Endothelial cell of umbilical vein (primary cell): ENCODE data around the gene LILRA6. TPM values are rescaled to one million over a fixed set of nuclear protein-coding genes. Genes with fewer than 3 reads are reported as not detected.

Experiments
- BruUV-seq: library from RNA; stranded (reverse); fragments of 400-500 nt; replicated peaks from 2 replicates; lab custom pipeline; 2021; lab: Mats Ljungman, UMichigan
- CTCF ChIA-PET: fragments of 300-600, 350-600 bp; sonication (Branson Sonifier 250); formaldehyde crosslinking; loops from one replicate; lab custom pipeline; 2021; ENCODE audit warnings: antibody characterized with exemption, inconsistent platforms; lab: Charles Lee
- POLR2A ChIA-PET: fragments of 300-600, 350-600 bp; sonication (Branson Sonifier 250); formaldehyde crosslinking; loops from one replicate; lab custom pipeline; 2021; ENCODE audit warnings: antibody characterized with exemption, inconsistent platforms; lab: Charles Lee
- DNase-seq: peaks from one replicate; pipeline ENCODE4 v3.0.0-alpha.2; 2011; ENCODE audit warnings: low read depth, low spot score
- FAIRE-seq: peaks from 2 replicates; lab custom pipeline; 2011; peaks lifted over from hg19 to GRCh38; lab: Jason Lieb, UNC
- H2AFZ ChIP-seq: 2 replicates; pipeline ENCODE4 v1.6.0; 2012; ENCODE audit warnings: low read depth, low read length, control low read depth, inconsistent platforms
- H3K27ac ChIP-seq: 2 replicates; pipeline ENCODE4 v1.5.1; 2011; ENCODE audit warnings: low read depth, mild to moderate bottlenecking, control low read depth, low read length, moderate library complexity; ENCODE audit not compliant: insufficient read depth
- H3K27me3 ChIP-seq, 2 experiments: 2 replicates each; pipeline versions ENCODE4 v1.6.0 to v1.6.1; 2011; ENCODE audit warnings: low read length in 2 of 2, mixed read lengths in 1 of 2; ENCODE audit not compliant: control insufficient read depth in 2 of 2, insufficient read depth in 2 of 2
- H3K36me3 ChIP-seq, 2 experiments: 2 replicates in 1 of 2; 3 replicates in 1 of 2; pipeline ENCODE4 v1.5.1; 2011; ENCODE audit warnings: low read length in 2 of 2, mild to moderate bottlenecking in 1 of 2, moderate library complexity in 1 of 2; ENCODE audit not compliant: control insufficient read depth in 2 of 2, insufficient read depth in 2 of 2; ENCODE audit errors: extremely low read depth in 1 of 2
- H3K4me1 ChIP-seq: 3 replicates; pipeline ENCODE4 v1.5.1; 2011; ENCODE audit warnings: mild to moderate bottlenecking, low read length; ENCODE audit not compliant: control insufficient read depth, insufficient read depth; ENCODE audit errors: extremely low read depth
- H3K4me2 ChIP-seq: 2 replicates; pipeline ENCODE4 v1.6.1; 2011; ENCODE audit warnings: low read length, control low read depth, mixed read lengths; ENCODE audit not compliant: insufficient read depth
- H3K4me3 ChIP-seq, 3 experiments: fragments of 200-600 bp in 1 of 3; sonication (generic), shearing (Covaris generic) in 1 of 3; replicated peaks in 1 of 3; 2 replicates each; pipeline ENCODE4 v1.5.1; 2011 to 2016; ENCODE audit warnings: control low read depth in 3 of 3, low read length in 3 of 3, mild to moderate bottlenecking in 2 of 3, inconsistent platforms in 1 of 3, low read depth in 1 of 3, moderate library complexity in 1 of 3; ENCODE audit not compliant: insufficient read depth in 1 of 3
- H3K79me2 ChIP-seq: 2 replicates; pipeline ENCODE4 v1.6.0; 2012; ENCODE audit warnings: low read length, inconsistent platforms; ENCODE audit not compliant: control insufficient read depth, insufficient read depth
- H3K9ac ChIP-seq: replicated peaks from 2 replicates; pipeline ENCODE3; 2011; ENCODE audit warnings: low read length, control low read depth; ENCODE audit not compliant: insufficient read depth; ENCODE audit errors: extremely low read depth
- H3K9me1 ChIP-seq: replicated peaks from 3 replicates; pipeline ENCODE4 v1.6.0; 2011; ENCODE audit warnings: mild to moderate bottlenecking, low read length; ENCODE audit not compliant: control insufficient read depth, insufficient read depth; ENCODE audit errors: extremely low read depth
- H3K9me3 ChIP-seq: replicated peaks from 2 replicates; pipeline ENCODE4 v1.5.1; 2012; ENCODE audit warnings: low read length, inconsistent platforms; ENCODE audit not compliant: control insufficient read depth, insufficient read depth
- H4K20me1 ChIP-seq: replicated peaks from 2 replicates; pipeline ENCODE3; 2011; ENCODE audit warnings: mild to moderate bottlenecking, low read length; ENCODE audit not compliant: control insufficient read depth, insufficient read depth; ENCODE audit errors: extremely low read depth
- JUN ChIP-seq: IDR thresholded peaks from 2 replicates; pipeline ENCODE4 v1.6.1; 2011; ENCODE audit warnings: borderline replicate concordance, low read depth; ENCODE audit not compliant: insufficient read length, insufficient read depth
- MYC ChIP-seq: IDR thresholded peaks from one replicate; pipeline ENCODE4 v1.6.1; 2011; ENCODE audit warnings: mild to moderate bottlenecking, low read depth, low read length
- POLR2A ChIP-seq: IDR thresholded peaks from 2 replicates; pipeline ENCODE4 v1.6.1; 2012; ENCODE audit warnings: low read depth, mild to moderate bottlenecking, control low read depth, low read length
- POLR2AphosphoS5 ChIP-seq: IDR thresholded peaks from 2 replicates; pipeline ENCODE4 v1.6.1; 2012; ENCODE audit warnings: low read depth, mild to moderate bottlenecking, control low read depth, low read length, moderate library complexity; ENCODE audit not compliant: insufficient read depth
- dilution Hi-C: fragments of 300-500 bp; cut with MboI; formaldehyde crosslinking; loops from one replicate; pipeline ENCODE4 v1.15.0; 2019; ENCODE audit warnings: low sequenced_read_pairs; ENCODE audit not compliant: extremely low pct_ligation_motif_present
- intact Hi-C: fragments of 100-400 bp; cut with micrococcal nuclease; formaldehyde crosslinking; loops from one replicate; pipeline ENCODE4 v1.10.0; 2022
- polyA plus RNA-seq, 4 experiments: library from polyadenylated mRNA; depleted of rRNA in 3 of 4; stranded (reverse) in 3 of 4; unstranded in 1 of 4; fragments of >200 nt; gene quantifications; 2 replicates each; pipeline versions ENCODE4 v1.2.1 to v1.2.3, GENCODE V29; 2011 to 2012; ENCODE audit warnings: missing spikeins in 1 of 4
- total RNA-seq: library from RNA; stranded (reverse); gene quantifications from 2 replicates; pipeline ENCODE4 v1.2.3, GENCODE V29; 2021
- TF ChIP-seq, protein P1 (sequence below), 2 donors: IDR thresholded peaks; 1 replicate in 1 of 2; 2 replicates in 1 of 2; pipeline ENCODE4 v1.5.1; 2011; ENCODE audit warnings: low read length in 2 of 2, mild to moderate bottlenecking in 2 of 2, moderate library complexity in 2 of 2, control low read depth in 1 of 2, inconsistent platforms in 1 of 2, low read depth in 1 of 2; ENCODE audit not compliant: insufficient read depth in 1 of 2; ENCODE audit errors: extremely low read depth in 1 of 2

Gene LILRA6
- total and polyA plus RNA-seq, 2 donors (not counting 3 experiments of a cell fraction or from before 2014, with no cell fraction given): not detected

DNA sequence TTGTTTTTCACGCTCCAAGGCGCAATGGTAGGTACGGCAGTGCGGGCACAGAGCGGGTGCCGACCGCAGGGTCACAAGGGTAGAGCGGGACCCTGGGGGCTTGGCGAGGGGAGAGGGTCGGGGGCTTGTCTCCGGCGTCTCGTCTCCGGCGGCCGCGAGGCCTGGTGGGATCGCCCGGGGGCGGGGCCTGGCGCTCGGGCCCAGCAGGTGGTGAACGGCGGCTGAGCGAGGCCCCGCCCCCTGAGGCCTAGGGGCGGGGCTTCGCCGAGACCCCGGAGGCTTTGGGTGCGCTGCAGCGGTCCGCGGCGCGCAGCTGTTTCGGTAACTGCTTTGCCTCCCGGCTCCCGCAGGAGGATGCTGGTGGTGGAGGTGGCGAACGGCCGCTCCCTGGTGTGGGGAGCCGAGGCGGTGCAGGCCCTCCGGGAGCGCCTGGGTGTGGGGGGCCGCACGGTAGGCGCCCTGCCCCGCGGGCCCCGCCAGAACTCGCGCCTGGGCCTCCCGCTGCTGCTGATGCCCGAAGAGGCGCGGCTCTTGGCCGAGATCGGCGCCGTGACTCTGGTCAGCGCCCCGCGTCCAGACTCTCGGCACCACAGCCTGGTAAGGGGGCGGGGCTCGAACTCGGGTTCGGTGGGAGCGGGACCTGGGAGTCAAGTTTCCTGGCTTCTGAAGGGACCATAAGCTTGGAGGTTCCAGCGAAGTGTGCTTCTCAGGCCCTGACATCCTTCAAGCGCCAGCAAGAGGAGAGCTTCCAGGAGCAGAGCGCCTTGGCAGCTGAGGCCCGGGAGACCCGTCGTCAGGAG, 51.4 kb downstream of the LILRA6 start, which contains the start of gene TSEN34:
Gene TSEN34, plus strand, starts transcription at position 298 of the 800 bp plus-strand sequence. Its CDS starts 57 bp downstream, at position 355.
- H3K9me1 ChIP-seq: no peaks in the 10 kb centered on the region
- no peaks in the 10 kb centered on the region for H3K27me3 ChIP-seq
- no peaks in the 10 kb centered on the region for H3K9me3 ChIP-seq
- H3K79me2 ChIP-seq: peaks cover 37% of the 10 kb centered on the region
- peak within 1 kb of the TSS; percentile 84 for H3K9ac ChIP-seq
- ChIA-PET POLR2A (interaction anchor here (0.6 to 5.2 kb wide), 6 partner anchors 10 to 54 kb away, joined by 3 to 91 read pairs (median 3); partner anchors contain the start of genes CNOT3 and RPS9), CTCF (interaction anchor here (0.7 to 2.7 kb wide), 9 partner anchors 9 to 75 kb away, joined by 3 to 15 read pairs (median 4); partner anchors contain the start of genes LENG1 and RPS9)
- BruUV-seq: TSS peak; percentile 9
- H3K4me1 ChIP-seq: peaks cover 16% of the 10 kb centered on the region
- no peak for DNase-seq
- peak within 1 kb of the TSS; percentile 64 to 88 (median 78) for H3K4me3 ChIP-seq
- H3K4me2 ChIP-seq: peak within 1 kb of the TSS; percentile 90
- dilution Hi-C loops (no loop called here), intact Hi-C loops (loop anchor here (2.0 kb wide), 2 partner anchors 272 to 280 kb away; partner anchors contain the start of gene LENG9)
- peak within 1 kb of the TSS; percentile 92 for H2AFZ ChIP-seq
- no peak for TF ChIP-seq MYC
- peak; percentile 31 for TF ChIP-seq POLR2AphosphoS5
- no peak for TF ChIP-seq JUN
- H3K27ac ChIP-seq: peak within 1 kb of the TSS; percentile 86
- peaks cover 7 to 8% of the 10 kb centered on the region in 2 experiments for H3K36me3 ChIP-seq
- peak; percentile 62 for FAIRE-seq
- H4K20me1 ChIP-seq: no peaks in the 10 kb centered on the region

DNA sequence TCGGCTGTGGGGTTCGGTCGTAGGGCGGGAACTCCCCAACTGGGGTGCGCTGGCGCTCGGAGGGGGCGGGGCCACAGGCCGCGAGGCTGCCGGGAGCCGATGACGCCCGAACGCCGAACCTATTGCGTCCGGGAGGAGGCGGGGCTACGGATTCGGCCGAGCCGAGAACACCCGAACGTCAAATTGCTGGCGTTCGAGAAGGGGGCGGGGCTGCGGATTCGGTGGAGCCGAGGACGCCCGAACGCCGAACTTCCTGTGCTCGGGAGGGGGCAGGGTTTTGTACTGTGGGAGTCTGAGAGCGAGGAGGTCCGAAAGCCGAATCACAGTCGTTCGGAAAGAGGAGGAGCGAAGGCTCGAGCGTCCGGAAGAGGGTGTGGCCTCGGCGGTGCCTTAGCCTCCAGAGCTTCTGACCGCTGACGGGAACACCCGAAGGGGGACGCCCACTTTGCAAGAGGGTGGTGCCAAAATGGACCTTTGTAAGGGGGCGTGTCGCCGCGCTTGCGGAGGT, 52.0 kb downstream of the LILRA6 start:
- H3K79me2 ChIP-seq: peaks cover 38% of the 10 kb centered on the region
- intact Hi-C loops: loop anchor here (1.0 to 2.0 kb wide), 7 partner anchors 10 to 323 kb away; partner anchors contain the start of genes CNOT3, LENG1, LENG9 and MYADM
- no peaks in the 10 kb centered on the region for H3K9me3 ChIP-seq
- peak overlapping the region; percentile 86 for H3K27ac ChIP-seq
- ChIA-PET POLR2A (interaction anchor here (0.6 to 5.2 kb wide), 5 partner anchors 11 to 53 kb away, joined by 3 to 91 read pairs (median 3); partner anchors contain the start of genes CNOT3 and RPS9), CTCF (interaction anchor here (0.7 to 2.7 kb wide), 8 partner anchors 10 to 75 kb away, joined by 3 to 15 read pairs (median 5); partner anchors contain the start of genes LENG1 and RPS9)
- dilution Hi-C loops: no loop called here
- no peaks in the 10 kb centered on the region for H4K20me1 ChIP-seq
- H3K4me3 ChIP-seq: peak overlapping the region; percentile 64 to 88 (median 78)
- no peaks in the 10 kb centered on the region for H3K27me3 ChIP-seq
- no TSS peak for BruUV-seq
- peak overlapping the region; percentile 92 for H2AFZ ChIP-seq
- TF ChIP-seq, protein P1, sequence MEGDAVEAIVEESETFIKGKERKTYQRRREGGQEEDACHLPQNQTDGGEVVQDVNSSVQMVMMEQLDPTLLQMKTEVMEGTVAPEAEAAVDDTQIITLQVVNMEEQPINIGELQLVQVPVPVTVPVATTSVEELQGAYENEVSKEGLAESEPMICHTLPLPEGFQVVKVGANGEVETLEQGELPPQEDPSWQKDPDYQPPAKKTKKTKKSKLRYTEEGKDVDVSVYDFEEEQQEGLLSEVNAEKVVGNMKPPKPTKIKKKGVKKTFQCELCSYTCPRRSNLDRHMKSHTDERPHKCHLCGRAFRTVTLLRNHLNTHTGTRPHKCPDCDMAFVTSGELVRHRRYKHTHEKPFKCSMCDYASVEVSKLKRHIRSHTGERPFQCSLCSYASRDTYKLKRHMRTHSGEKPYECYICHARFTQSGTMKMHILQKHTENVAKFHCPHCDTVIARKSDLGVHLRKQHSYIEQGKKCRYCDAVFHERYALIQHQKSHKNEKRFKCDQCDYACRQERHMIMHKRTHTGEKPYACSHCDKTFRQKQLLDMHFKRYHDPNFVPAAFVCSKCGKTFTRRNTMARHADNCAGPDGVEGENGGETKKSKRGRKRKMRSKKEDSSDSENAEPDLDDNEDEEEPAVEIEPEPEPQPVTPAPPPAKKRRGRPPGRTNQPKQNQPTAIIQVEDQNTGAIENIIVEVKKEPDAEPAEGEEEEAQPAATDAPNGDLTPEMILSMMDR (IDR thresholded peaks at IDR 0.05; ENCODE audit: extremely low read depth in 1 of 2, insufficient read depth in 1 of 2, low read depth in 1 of 2, low read length in 2 of 2): no peak
- TF ChIP-seq MYC: no peak
- TF ChIP-seq POLR2A: peak; percentile 4
- peak overlapping the region; percentile 90 for H3K4me2 ChIP-seq
- DNase-seq: peak; percentile 100
- H3K4me1 ChIP-seq: peaks cover 16% of the 10 kb centered on the region
- H3K9me1 ChIP-seq: no peaks in the 10 kb centered on the region
- FAIRE-seq: no peak
- peak overlapping the region; percentile 84 for H3K9ac ChIP-seq
- peaks cover 7 to 8% of the 10 kb centered on the region in 2 experiments for H3K36me3 ChIP-seq
